ENCODE measurements around the gene PLEKHA5. TPM values are rescaled to one million over a fixed set of nuclear protein-coding genes. Genes with fewer than 3 reads are reported as not detected.

Gene PLEKHA5
- total RNA-seq, 4 donors from 2014 or later: 25.8 to 65.5 (median 34.1) TPM

GRCh38 chr12:19208456-19208855 is 78.9 kb downstream of the PLEKHA5 start:
- Histone ChIP-seq H3K36me3 (no peaks in the 10 kb centered on the region), H3K27ac (no peak overlapping the region), H3K4me3 (no peak overlapping the region), H3K9me3 (peaks cover 3% of the 10 kb centered on the region), H3K4me1 (no peaks in the 10 kb centered on the region), H3K27me3 (no peaks in the 10 kb centered on the region)
- DNase-seq (ENCODE audit: low spot score in 2 of 2): no peak
- TF ChIP-seq POLR2AphosphoS5 (IDR thresholded peaks at IDR 0.05) (no peak), EP300 (IDR thresholded peaks at IDR 0.05) (no peak), CTCF (IDR thresholded peaks at IDR 0.05) (no peak), POLR2A (IDR thresholded peaks at IDR 0.05) (no peak)
- WGBS: 71% methylated on average over 2 of the region's 2 CpGs

- Histone ChIP-seq H3K4me1 (no peaks in the 10 kb centered on the region), H3K36me3 (no peaks in the 10 kb centered on the region), H3K4me3 (no peak overlapping the region), H3K27ac (no peak overlapping the region), H3K9me3 (peaks cover 3% of the 10 kb centered on the region), H3K27me3 (no peaks in the 10 kb centered on the region)
- TF ChIP-seq POLR2A (IDR thresholded peaks at IDR 0.05) (no peak), EP300 (IDR thresholded peaks at IDR 0.05) (no peak), POLR2AphosphoS5 (IDR thresholded peaks at IDR 0.05) (no peak), CTCF (IDR thresholded peaks at IDR 0.05) (no peak)
- DNase-seq (ENCODE audit: low spot score in 2 of 2): no peak
- 93% methylated on average over 2 of the region's 2 CpGs for WGBS
Measured at GRCh38 chr12:19209661-19210060, 80.1 kb downstream of the PLEKHA5 start.

- no peak for DNase-seq (ENCODE audit: low spot score in 2 of 2)
- TF ChIP-seq EP300 (IDR thresholded peaks at IDR 0.05) (no peak), POLR2AphosphoS5 (IDR thresholded peaks at IDR 0.05) (no peak), POLR2A (IDR thresholded peaks at IDR 0.05) (no peak), CTCF (IDR thresholded peaks at IDR 0.05) (no peak)
- WGBS: 93% methylated on average over 4 of the region's 4 CpGs
- no peak overlapping the region for H3K4me3 ChIP-seq
- H3K9me3 ChIP-seq: peaks cover 3% of the 10 kb centered on the region
- H3K27ac ChIP-seq: no peak overlapping the region
- no peaks in the 10 kb centered on the region for H3K36me3 ChIP-seq
- H3K4me1 ChIP-seq: no peaks in the 10 kb centered on the region
- no peaks in the 10 kb centered on the region for H3K27me3 ChIP-seq
Measured at GRCh38 chr12:19211802-19212201, 82.3 kb downstream of the PLEKHA5 start.

- no peak for DNase-seq (ENCODE audit: low spot score in 2 of 2)
- no peaks in the 10 kb centered on the region for H3K27me3 ChIP-seq
- H3K4me1 ChIP-seq: no peaks in the 10 kb centered on the region
- H3K4me3 ChIP-seq: no peak overlapping the region
- no peaks in the 10 kb centered on the region for H3K36me3 ChIP-seq
- H3K27ac ChIP-seq: no peak overlapping the region
- no peak for TF ChIP-seq POLR2AphosphoS5 (IDR thresholded peaks at IDR 0.05)
- TF ChIP-seq CTCF (IDR thresholded peaks at IDR 0.05): no peak
- no peak for TF ChIP-seq POLR2A (IDR thresholded peaks at IDR 0.05)
- TF ChIP-seq EP300 (IDR thresholded peaks at IDR 0.05): no peak
- peaks cover 3% of the 10 kb centered on the region for H3K9me3 ChIP-seq
- 96% methylated on average over 9 of the region's 9 CpGs for WGBS
Measured at GRCh38 chr12:19212245-19212644, 82.7 kb downstream of the PLEKHA5 start.

- Histone ChIP-seq H3K27me3 (no peaks in the 10 kb centered on the region), H3K36me3 (no peaks in the 10 kb centered on the region), H3K27ac (no peak overlapping the region), H3K4me1 (no peaks in the 10 kb centered on the region), H3K9me3 (peaks cover 3% of the 10 kb centered on the region), H3K4me3 (no peak overlapping the region)
- no peak for DNase-seq (ENCODE audit: low spot score in 2 of 2)
- TF ChIP-seq EP300 (IDR thresholded peaks at IDR 0.05) (no peak), POLR2AphosphoS5 (IDR thresholded peaks at IDR 0.05) (no peak), CTCF (IDR thresholded peaks at IDR 0.05) (no peak), POLR2A (IDR thresholded peaks at IDR 0.05) (no peak)
- 97% methylated on average over 1 of the region's 1 CpG for WGBS
Measured at GRCh38 chr12:19214020-19214419, 84.5 kb downstream of the PLEKHA5 start.
